ENCODE measurements around the gene CCDC82. TPM values are rescaled to one million over a fixed set of nuclear protein-coding genes. Genes with fewer than 3 reads are reported as not detected.

Gene CCDC82
- total RNA-seq, 1 donor from 2014 or later, result 34.1 TPM

DNA sequence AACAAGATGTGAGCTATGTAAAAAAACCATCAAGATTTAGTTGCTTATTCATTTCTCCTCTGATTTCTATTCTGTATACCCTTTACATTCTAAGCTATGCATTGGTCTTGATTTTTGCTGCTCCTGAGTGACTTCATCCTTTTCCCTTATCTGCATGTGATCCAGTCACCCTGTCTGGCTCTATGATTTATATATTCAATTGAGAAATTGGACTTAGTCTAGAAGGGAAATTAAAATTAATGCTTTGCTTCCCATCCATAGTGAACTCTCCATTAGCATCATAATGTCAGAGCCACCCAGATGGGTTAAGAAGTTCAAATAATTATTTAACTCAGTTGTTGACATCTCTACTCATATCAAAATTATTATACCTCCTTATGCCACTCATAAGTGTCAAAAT is 5.1 kb upstream of the CCDC82 start:
- DNase-seq (ENCODE audit: low spot score), result no peak
- Mint-ChIP-seq H3K36me3 (ENCODE audit: low read depth, unreplicated experiment) (no peaks in the 10 kb centered on the region), H3K4me3 (ENCODE audit: unreplicated experiment) (no peak overlapping the region), H3K27me3 (ENCODE audit: unreplicated experiment) (peaks cover 3% of the 10 kb centered on the region), H3K9me3 (ENCODE audit: unreplicated experiment) (no peaks in the 10 kb centered on the region), H3K4me1 (ENCODE audit: unreplicated experiment) (peaks cover 8% of the 10 kb centered on the region), H3K27ac (ENCODE audit: unreplicated experiment) (no peak overlapping the region)
- TF ChIP-seq, protein P1, sequence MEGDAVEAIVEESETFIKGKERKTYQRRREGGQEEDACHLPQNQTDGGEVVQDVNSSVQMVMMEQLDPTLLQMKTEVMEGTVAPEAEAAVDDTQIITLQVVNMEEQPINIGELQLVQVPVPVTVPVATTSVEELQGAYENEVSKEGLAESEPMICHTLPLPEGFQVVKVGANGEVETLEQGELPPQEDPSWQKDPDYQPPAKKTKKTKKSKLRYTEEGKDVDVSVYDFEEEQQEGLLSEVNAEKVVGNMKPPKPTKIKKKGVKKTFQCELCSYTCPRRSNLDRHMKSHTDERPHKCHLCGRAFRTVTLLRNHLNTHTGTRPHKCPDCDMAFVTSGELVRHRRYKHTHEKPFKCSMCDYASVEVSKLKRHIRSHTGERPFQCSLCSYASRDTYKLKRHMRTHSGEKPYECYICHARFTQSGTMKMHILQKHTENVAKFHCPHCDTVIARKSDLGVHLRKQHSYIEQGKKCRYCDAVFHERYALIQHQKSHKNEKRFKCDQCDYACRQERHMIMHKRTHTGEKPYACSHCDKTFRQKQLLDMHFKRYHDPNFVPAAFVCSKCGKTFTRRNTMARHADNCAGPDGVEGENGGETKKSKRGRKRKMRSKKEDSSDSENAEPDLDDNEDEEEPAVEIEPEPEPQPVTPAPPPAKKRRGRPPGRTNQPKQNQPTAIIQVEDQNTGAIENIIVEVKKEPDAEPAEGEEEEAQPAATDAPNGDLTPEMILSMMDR (IDR thresholded peaks at IDR 0.05; ENCODE audit: unreplicated experiment), result no peak

DNA sequence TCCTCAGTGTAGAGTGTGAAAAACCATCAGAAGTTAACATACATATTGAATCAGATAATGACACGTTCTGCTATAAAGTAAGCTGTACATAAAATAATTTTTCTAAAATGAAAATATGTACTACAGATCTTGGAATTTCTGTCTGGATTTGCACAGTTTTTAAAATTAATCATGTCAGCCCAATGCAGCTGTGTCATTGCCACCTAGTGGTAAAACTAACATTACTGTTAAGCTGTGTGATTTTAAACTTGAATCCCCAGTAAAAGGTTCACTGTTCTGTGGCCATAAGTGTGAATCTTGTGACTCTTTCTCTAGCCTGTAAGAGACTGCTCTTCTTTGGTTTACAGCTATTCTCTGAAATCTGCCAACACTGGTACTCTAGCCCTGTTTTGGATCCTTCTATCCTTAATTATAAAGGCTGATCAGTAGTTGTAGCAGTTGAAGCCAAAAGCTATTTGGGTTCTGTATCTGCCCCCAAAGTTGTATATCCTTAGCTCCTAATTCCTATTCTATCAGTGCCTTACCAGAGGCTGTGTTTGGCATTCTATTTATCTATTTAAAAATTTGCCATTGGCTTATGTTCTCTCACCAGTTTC is 4.1 kb upstream of the CCDC82 start:
- Mint-ChIP-seq H3K4me3 (ENCODE audit: unreplicated experiment) (no peak overlapping the region), H3K4me1 (ENCODE audit: unreplicated experiment) (peaks cover 11% of the 10 kb centered on the region), H3K36me3 (ENCODE audit: low read depth, unreplicated experiment) (no peaks in the 10 kb centered on the region), H3K9me3 (ENCODE audit: unreplicated experiment) (no peaks in the 10 kb centered on the region), H3K27me3 (ENCODE audit: unreplicated experiment) (peaks cover 5% of the 10 kb centered on the region), H3K27ac (ENCODE audit: unreplicated experiment) (no peak overlapping the region)
- TF ChIP-seq, protein P1 (IDR thresholded peaks at IDR 0.05; ENCODE audit: unreplicated experiment), result peak; percentile 71
- no peak for DNase-seq (ENCODE audit: low spot score)

DNA sequence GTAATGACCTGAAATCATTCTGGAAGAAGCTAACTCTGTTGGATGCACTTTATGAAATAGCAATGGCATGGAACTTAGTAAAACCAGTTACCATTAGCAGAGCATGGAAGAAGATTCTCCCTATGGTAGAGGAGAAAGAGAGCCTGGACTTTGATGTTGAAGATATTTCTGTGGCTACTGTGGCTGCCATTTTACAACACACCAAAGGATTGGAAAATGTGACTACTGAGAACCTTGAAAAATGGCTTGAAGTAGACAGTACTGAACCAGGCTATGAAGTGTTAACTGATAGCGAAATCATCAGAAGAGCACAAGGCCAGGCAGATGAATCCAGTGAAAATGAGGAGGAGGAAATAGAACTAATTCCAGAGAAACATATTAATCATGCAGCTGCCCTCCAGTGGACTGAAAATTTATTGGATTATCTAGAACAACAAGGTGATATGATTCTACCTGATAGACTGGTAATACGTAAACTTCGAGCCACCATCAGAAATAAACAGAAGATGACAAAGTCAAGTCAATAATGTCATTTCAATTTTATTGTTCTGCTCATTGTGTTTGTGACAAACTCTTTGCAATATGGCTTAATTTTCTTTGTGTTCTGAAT is 2.1 kb upstream of the CCDC82 start:
- H3K4me1 Mint-ChIP-seq (ENCODE audit: unreplicated experiment), result peaks cover 15% of the 10 kb centered on the region
- peaks cover 5% of the 10 kb centered on the region for H3K27me3 Mint-ChIP-seq (ENCODE audit: unreplicated experiment)
- H3K36me3 Mint-ChIP-seq (ENCODE audit: low read depth, unreplicated experiment), result no peaks in the 10 kb centered on the region
- TF ChIP-seq, protein P1 (IDR thresholded peaks at IDR 0.05; ENCODE audit: unreplicated experiment), result no peak
- H3K27ac Mint-ChIP-seq (ENCODE audit: unreplicated experiment), result no peak overlapping the region
- no peaks in the 10 kb centered on the region for H3K9me3 Mint-ChIP-seq (ENCODE audit: unreplicated experiment)
- no peak overlapping the region for H3K4me3 Mint-ChIP-seq (ENCODE audit: unreplicated experiment)
- DNase-seq (ENCODE audit: low spot score), result no peak

DNA sequence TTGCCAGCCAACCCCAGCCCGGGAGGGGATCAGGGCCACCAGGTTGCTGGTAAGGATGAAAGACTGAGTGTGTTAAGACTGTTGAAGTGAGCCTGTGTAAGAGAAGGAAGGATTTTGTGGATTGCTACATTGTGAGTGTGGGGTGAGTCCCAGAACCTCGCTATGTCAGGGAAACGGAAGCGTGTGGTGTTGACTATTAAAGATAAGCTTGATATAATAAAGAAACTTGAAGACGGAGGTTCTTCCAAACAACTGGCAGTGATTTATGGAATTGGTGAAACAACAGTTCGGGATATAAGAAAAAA is 728 bp upstream of the CCDC82 start:
- H3K9me3 Mint-ChIP-seq (ENCODE audit: unreplicated experiment), result no peaks in the 10 kb centered on the region
- peak overlapping the region; percentile 96 for H3K27ac Mint-ChIP-seq (ENCODE audit: unreplicated experiment)

More for the DNA sequence above, 728 bp upstream of the CCDC82 start:
- TF ChIP-seq, protein P1 (IDR thresholded peaks at IDR 0.05; ENCODE audit: unreplicated experiment), result no peak
- peaks cover 5% of the 10 kb centered on the region for H3K27me3 Mint-ChIP-seq (ENCODE audit: unreplicated experiment)
- H3K4me1 Mint-ChIP-seq (ENCODE audit: unreplicated experiment), result peaks cover 15% of the 10 kb centered on the region
- no peak for DNase-seq (ENCODE audit: low spot score)
- peak overlapping the region; percentile 98 for H3K4me3 Mint-ChIP-seq (ENCODE audit: unreplicated experiment)
- H3K36me3 Mint-ChIP-seq (ENCODE audit: low read depth, unreplicated experiment), result no peaks in the 10 kb centered on the region
